ENCODE measurements around the gene FGD2.
"Not testable (repeated sequence)": the region's sequence is repeated elsewhere in the genome, so short reads cannot be mapped to it uniquely, and the experiment has no call there.

FGD2 gene

DNA sequence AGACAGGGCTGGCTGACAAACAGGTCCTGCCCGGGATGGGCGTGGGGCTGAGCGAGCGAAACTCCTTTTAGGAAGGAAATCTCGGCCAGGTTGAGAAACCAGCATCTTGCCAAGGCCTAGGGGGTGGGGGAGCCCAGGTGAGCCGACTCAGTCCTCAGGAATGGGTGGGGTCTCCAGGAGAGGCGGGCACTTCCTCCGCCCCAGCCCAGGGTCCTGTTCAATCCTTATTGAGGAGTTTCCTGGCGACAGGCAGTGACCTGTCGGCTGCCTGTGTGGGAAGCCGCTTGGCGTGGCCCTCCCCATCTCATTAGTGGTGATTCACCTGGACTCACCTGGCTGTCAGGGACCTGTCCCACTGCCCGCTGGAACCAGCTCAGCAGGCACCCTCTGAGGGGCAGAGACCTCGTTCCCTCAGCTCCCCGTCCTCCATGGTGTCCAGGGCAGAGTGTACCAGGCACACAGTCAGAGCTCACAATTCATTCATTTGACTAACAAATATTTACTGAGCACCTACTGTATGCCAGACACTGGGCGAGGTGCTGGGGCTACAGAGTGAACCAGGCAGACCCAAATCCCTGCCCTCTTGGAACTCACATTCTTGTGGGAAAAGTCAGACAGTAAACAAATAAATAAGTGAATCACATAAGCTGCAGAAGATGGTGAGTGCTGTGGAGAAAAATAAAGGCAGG lies 51.1 kb downstream of the FGD2 start:
- TF ChIP-seq POLR2A (IDR thresholded peaks at IDR 0.05; ENCODE audit: low read depth, low read length): no peak
- TF ChIP-seq TAF1 (IDR thresholded peaks at IDR 0.05; ENCODE audit: borderline replicate concordance, low read depth, low read length): no peak
- TF ChIP-seq POLR2AphosphoS5 (IDR thresholded peaks at IDR 0.05; ENCODE audit: low read depth, low read length): no peak
- no peak for FAIRE-seq
- DNase-seq (ENCODE audit: insufficient read length): no peak

GRCh38 chr6:37057128-37057471 lies 51.6 kb downstream of the FGD2 start:
- TF ChIP-seq POLR2A (IDR thresholded peaks at IDR 0.05; ENCODE audit: low read depth, low read length) (no peak), TAF1 (IDR thresholded peaks at IDR 0.05; ENCODE audit: borderline replicate concordance, low read depth, low read length) (no peak), POLR2AphosphoS5 (IDR thresholded peaks at IDR 0.05; ENCODE audit: low read depth, low read length) (no peak)
- DNase-seq (ENCODE audit: insufficient read length) (no peak), FAIRE-seq (no peak)

DNA sequence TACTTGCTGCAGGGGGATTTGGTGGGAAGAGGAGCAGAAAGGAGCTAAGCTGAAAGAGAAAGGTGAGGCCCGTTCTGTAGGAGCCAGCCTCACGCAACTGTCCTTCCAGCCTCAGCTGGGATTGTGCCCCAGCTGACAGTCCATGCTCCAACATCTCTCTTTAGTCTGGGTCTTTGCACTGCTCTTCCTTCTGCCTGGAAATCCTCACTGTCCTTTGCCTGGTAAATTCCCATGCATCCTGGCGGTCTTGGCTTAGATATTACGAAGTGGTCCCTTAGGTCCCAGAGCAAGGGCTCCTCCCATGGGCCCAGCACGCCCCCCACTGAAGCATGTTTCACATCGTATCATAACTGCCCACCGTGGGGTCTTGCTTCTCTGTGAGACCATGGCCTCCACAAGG lies 52.2 kb downstream of the FGD2 start:
- no peak for FAIRE-seq
- no peak for DNase-seq (ENCODE audit: insufficient read length)
- TF ChIP-seq POLR2AphosphoS5 (IDR thresholded peaks at IDR 0.05; ENCODE audit: low read depth, low read length): no peak
- TF ChIP-seq POLR2A (IDR thresholded peaks at IDR 0.05; ENCODE audit: low read depth, low read length): no peak
- TF ChIP-seq TAF1 (IDR thresholded peaks at IDR 0.05; ENCODE audit: borderline replicate concordance, low read depth, low read length): no peak

- FAIRE-seq (no peak), DNase-seq (ENCODE audit: insufficient read length) (no peak)
- TF ChIP-seq POLR2A (IDR thresholded peaks at IDR 0.05; ENCODE audit: low read depth, low read length): no peak
- TF ChIP-seq TAF1 (IDR thresholded peaks at IDR 0.05; ENCODE audit: borderline replicate concordance, low read depth, low read length): no peak
- no peak for TF ChIP-seq POLR2AphosphoS5 (IDR thresholded peaks at IDR 0.05; ENCODE audit: low read depth, low read length)
Observed at GRCh38 chr6:37058084-37058586, 52.7 kb downstream of the FGD2 start.

- not testable (repeated sequence) for DNase-seq (ENCODE audit: insufficient read length); FAIRE-seq
Observed at GRCh38 chr6:37058984-37059343, 53.5 kb downstream of the FGD2 start.

DNA sequence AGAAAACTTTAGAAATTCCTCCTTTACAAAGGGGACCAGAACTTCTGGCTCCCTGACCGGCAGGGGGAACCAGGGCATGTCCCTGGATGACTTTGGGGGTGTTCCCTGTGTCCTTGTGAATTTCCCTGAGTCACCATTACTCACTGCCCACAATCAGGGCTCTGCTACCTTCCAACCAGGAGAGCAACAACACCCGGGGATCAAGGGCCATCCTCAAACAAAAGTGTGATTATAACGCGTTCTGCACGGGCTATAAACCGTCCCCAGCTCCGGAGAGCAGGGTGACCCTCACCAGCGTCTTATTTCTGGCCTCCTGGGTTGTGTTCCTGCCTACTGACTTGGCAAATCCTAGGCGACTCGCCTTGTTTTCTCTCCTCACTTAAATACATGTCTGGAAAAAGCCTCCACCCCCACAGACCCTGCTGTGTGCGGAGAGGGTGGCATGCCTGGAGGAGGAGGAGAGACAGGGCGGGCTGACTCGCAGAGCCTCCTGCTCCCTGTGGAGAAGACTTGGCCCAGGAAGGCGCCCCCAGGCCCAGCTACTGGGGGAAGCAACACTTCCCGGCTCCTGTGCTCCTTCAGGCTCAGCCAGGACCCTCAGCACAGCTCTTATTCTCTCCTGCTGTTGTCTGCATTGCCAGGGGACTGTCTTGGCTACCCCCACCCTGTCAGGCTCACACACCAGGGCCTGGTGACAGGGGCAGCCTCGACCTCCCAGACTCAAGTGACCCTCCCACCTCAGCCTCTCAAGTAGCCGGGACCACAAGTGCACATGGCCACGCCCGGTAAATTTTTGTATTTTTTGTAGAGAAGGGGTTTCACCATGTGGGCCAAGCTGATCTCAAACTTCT lies 54.1 kb downstream of the FGD2 start:
- DNase-seq (ENCODE audit: insufficient read length) (no peak), FAIRE-seq (no peak)

DNA sequence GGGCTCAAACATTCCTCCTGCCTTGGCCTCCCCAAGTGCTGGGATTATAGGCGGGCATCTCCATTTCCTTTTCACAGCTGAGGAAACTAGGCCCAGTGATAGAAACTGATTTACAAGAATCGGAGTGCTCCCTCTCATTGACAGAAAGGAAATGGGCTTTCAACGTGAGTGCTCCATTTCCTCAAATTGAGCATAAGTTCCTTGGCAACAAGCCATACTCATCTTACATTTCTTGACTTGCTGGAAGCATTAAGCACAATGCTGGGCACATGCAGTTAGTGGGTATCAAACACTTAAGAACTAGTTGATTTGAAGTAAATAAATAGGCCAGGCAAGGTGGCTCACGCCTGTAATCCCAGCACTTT lies 54.7 kb downstream of the FGD2 start:
- FAIRE-seq: no peak

More for the DNA sequence above, 54.1 kb downstream of the FGD2 start:
- TF ChIP-seq POLR2AphosphoS5 (IDR thresholded peaks at IDR 0.05; ENCODE audit: low read depth, low read length) (no peak), TAF1 (IDR thresholded peaks at IDR 0.05; ENCODE audit: borderline replicate concordance, low read depth, low read length) (no peak), POLR2A (IDR thresholded peaks at IDR 0.05; ENCODE audit: low read depth, low read length) (no peak)

GRCh38 chr6:37061157-37061804 lies 55.8 kb downstream of the FGD2 start:
- DNase-seq (ENCODE audit: insufficient read length) (no peak), FAIRE-seq (no peak)
- TF ChIP-seq POLR2A (IDR thresholded peaks at IDR 0.05; ENCODE audit: low read depth, low read length) (no peak), TAF1 (IDR thresholded peaks at IDR 0.05; ENCODE audit: borderline replicate concordance, low read depth, low read length) (no peak), POLR2AphosphoS5 (IDR thresholded peaks at IDR 0.05; ENCODE audit: low read depth, low read length) (no peak)

More for the DNA sequence above, 54.7 kb downstream of the FGD2 start:
- no peak for TF ChIP-seq POLR2A (IDR thresholded peaks at IDR 0.05; ENCODE audit: low read depth, low read length)
- no peak for TF ChIP-seq TAF1 (IDR thresholded peaks at IDR 0.05; ENCODE audit: borderline replicate concordance, low read depth, low read length)
- TF ChIP-seq POLR2AphosphoS5 (IDR thresholded peaks at IDR 0.05; ENCODE audit: low read depth, low read length): no peak
- DNase-seq (ENCODE audit: insufficient read length): no peak

GRCh38 chr6:37062424-37062823 lies 57.0 kb downstream of the FGD2 start:
- no peak for TF ChIP-seq POLR2AphosphoS5 (IDR thresholded peaks at IDR 0.05; ENCODE audit: low read depth, low read length)
- TF ChIP-seq POLR2A (IDR thresholded peaks at IDR 0.05; ENCODE audit: low read depth, low read length): no peak
- no peak for TF ChIP-seq TAF1 (IDR thresholded peaks at IDR 0.05; ENCODE audit: borderline replicate concordance, low read depth, low read length)
- no peak for FAIRE-seq
- DNase-seq (ENCODE audit: insufficient read length): no peak

DNA sequence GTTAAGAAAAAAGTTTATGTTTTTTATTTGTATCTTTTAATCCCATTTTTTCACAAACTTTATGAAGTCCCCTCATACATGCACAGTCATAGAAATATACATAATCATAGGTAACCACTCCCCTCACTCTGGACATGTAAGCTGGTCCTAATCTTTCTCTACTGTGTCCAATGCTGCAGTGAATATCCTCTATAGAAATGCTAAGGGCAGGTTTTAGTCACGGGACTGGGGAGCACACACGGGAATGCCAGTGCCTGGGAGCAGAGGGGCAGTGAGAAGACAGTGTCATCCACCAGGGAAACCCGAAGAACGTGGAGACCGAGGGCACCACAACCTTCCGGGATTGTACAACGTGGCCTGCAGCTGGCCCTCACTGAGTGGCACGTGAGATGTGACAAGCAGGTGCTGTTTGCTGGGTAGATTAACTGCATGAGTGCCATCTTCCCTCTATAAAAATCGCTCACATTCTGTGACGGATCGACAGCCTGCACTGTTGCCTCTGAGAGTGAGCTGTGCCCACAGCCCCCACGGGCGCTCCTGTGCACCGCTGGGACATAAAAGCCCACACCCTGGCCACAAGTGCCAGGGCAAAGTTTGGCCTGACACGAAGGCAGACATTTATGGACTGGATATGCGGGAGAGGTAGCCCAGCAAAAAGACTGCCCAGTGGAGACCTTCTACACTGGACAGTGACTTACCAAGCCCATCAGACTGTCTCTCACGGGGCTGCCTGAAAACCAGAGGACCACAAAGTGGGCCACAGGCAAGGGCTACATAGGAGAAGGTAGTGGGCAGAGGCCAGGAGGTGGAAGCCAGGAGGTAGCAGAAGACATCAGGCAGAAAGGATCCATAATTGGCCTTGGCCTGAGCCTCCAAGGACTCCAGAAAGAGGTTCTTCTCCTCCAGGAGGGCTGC lies 63.2 kb downstream of the FGD2 start:
- FAIRE-seq: no peak
- TF ChIP-seq POLR2AphosphoS5 (IDR thresholded peaks at IDR 0.05; ENCODE audit: low read depth, low read length) (no peak), TAF1 (IDR thresholded peaks at IDR 0.05; ENCODE audit: borderline replicate concordance, low read depth, low read length) (no peak), POLR2A (IDR thresholded peaks at IDR 0.05; ENCODE audit: low read depth, low read length) (no peak)
- no peak for DNase-seq (ENCODE audit: insufficient read length)

DNA sequence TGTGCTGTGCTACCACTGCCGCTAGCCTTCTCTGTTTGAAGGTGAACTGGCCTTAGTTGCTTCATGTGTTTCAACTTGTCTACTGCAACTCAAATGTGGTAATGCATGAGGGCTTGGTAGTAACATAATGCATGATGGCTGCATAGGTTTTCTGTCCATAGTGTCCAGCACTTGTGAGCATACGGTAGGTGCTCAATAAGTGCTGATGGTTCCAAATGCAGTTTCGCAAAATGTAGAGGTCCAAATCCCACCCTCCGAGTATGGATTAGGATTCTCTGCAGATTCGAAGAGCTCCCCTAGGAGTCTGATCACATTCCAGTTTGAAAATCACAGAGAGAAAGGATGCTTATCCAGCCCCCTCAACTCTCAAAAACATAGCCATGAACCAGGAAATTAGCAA lies 64.2 kb downstream of the FGD2 start:
- TF ChIP-seq TAF1 (IDR thresholded peaks at IDR 0.05; ENCODE audit: borderline replicate concordance, low read depth, low read length) (no peak), POLR2A (IDR thresholded peaks at IDR 0.05; ENCODE audit: low read depth, low read length) (no peak), POLR2AphosphoS5 (IDR thresholded peaks at IDR 0.05; ENCODE audit: low read depth, low read length) (no peak)
- DNase-seq (ENCODE audit: insufficient read length) (no peak), FAIRE-seq (no peak)
